H9 (cell line): ENCODE data around the gene SRPX2. TPM values are rescaled to one million over a fixed set of nuclear protein-coding genes. Genes with fewer than 3 reads are reported as not detected.

Experiments used
- DNase-seq: peaks from one replicate; pipeline ENCODE4 v3.0.0-alpha.2; 2017
- H2AFZ ChIP-seq: one replicate; pipeline ENCODE4 v1.6.1; 2013; ENCODE audit warnings: mild to moderate bottlenecking, low read length, control low read depth, moderate library complexity
- H2AK5ac ChIP-seq: 2 replicates; pipeline ENCODE4 v1.6.1; 2013; ENCODE audit warnings: low read length, control low read depth, mixed read lengths; ENCODE audit not compliant: insufficient read length
- H2BK120ac ChIP-seq: one replicate; pipeline ENCODE4 v1.6.1; 2013; ENCODE audit warnings: low read depth, mild to moderate bottlenecking, low read length, control low read depth, inconsistent platforms; ENCODE audit not compliant: poor library complexity, severe bottlenecking
- H2BK12ac ChIP-seq: 2 replicates; pipeline ENCODE4 v1.6.1; 2013; ENCODE audit warnings: low read length, control low read depth, mixed read lengths, low read depth; ENCODE audit not compliant: insufficient read length
- H2BK15ac ChIP-seq: 2 replicates; pipeline ENCODE4 v1.6.1; 2013; ENCODE audit warnings: low read depth, low read length, control low read depth
- H2BK20ac ChIP-seq: one replicate; pipeline ENCODE4 v1.6.1; 2013; ENCODE audit warnings: low read depth, mild to moderate bottlenecking, low read length, control low read depth, inconsistent platforms; ENCODE audit not compliant: poor library complexity, severe bottlenecking
- H2BK5ac ChIP-seq: 2 replicates; pipeline ENCODE4 v1.6.1; 2013; ENCODE audit warnings: low read length, control low read depth, mixed read lengths; ENCODE audit not compliant: insufficient read length
- H3K14ac ChIP-seq: 2 replicates; pipeline ENCODE4 v1.6.1; 2013; ENCODE audit warnings: low read length, control low read depth; ENCODE audit not compliant: insufficient read depth
- H3K18ac ChIP-seq: 2 replicates; pipeline ENCODE4 v1.6.1; 2013; ENCODE audit warnings: low read depth, mild to moderate bottlenecking, mixed read lengths, low read length, control low read depth; ENCODE audit not compliant: insufficient read length
- H3K23ac ChIP-seq: 2 replicates; pipeline ENCODE4 v1.6.1; 2013; ENCODE audit warnings: low read length, control low read depth, mixed read lengths, low read depth; ENCODE audit not compliant: insufficient read length
- H3K23me2 ChIP-seq: 2 replicates; pipeline ENCODE4 v1.6.1; 2013; ENCODE audit warnings: low read depth, mild to moderate bottlenecking, mixed read lengths, low read length, control low read depth; ENCODE audit not compliant: insufficient read length, poor library complexity, severe bottlenecking
- H3K27ac ChIP-seq: 2 replicates; pipeline ENCODE4 v1.5.1; 2013; ENCODE audit warnings: low read length, control low read depth, mixed read lengths, low read depth; ENCODE audit not compliant: insufficient read length
- H3K27me3 ChIP-seq: 2 replicates; pipeline ENCODE4 v1.6.1; 2013; ENCODE audit warnings: low read length, control low read depth, inconsistent platforms; ENCODE audit not compliant: insufficient read depth
- H3K4ac ChIP-seq: 2 replicates; pipeline ENCODE4 v1.6.1; 2013; ENCODE audit warnings: low read depth, mild to moderate bottlenecking, control low read depth, inconsistent platforms, low read length, moderate library complexity
- H3K4me1 ChIP-seq: 2 replicates; pipeline ENCODE4 v1.6.1; 2013; ENCODE audit warnings: low read length, control low read depth, inconsistent platforms; ENCODE audit not compliant: insufficient read depth
- H3K4me2 ChIP-seq: 2 replicates; pipeline ENCODE4 v1.6.1; 2013; ENCODE audit warnings: low read length, control low read depth, mixed read lengths; ENCODE audit not compliant: insufficient read length, insufficient read depth
- H3K56ac ChIP-seq: 2 replicates; pipeline ENCODE4 v1.6.1; 2013; ENCODE audit warnings: low read depth, mild to moderate bottlenecking, mixed read lengths, low read length, control low read depth; ENCODE audit not compliant: insufficient read length
- H3K79me1 ChIP-seq: 2 replicates; pipeline ENCODE4 v1.6.1; 2013; ENCODE audit warnings: low read depth, mild to moderate bottlenecking, moderate library complexity, low read length, control low read depth, inconsistent platforms; ENCODE audit not compliant: insufficient read depth, poor library complexity, severe bottlenecking
- H3K79me2 ChIP-seq: 2 replicates; pipeline ENCODE4 v1.6.1; 2013; ENCODE audit warnings: low read length, control low read depth, inconsistent platforms; ENCODE audit not compliant: insufficient read depth
- H3K9ac ChIP-seq: 2 replicates; pipeline ENCODE4 v1.6.1; 2013; ENCODE audit warnings: low read length, control low read depth, mixed read lengths; ENCODE audit not compliant: insufficient read length; ENCODE audit errors: extremely low read depth
- H3K9me3 ChIP-seq: one replicate; pipeline ENCODE4 v1.6.1; 2013; ENCODE audit warnings: low read depth, low read length, inconsistent platforms; ENCODE audit not compliant: control insufficient read depth
- H3T11ph ChIP-seq: one replicate; pipeline ENCODE4 v1.6.1; 2013; ENCODE audit warnings: mild to moderate bottlenecking, low read length, control low read depth, inconsistent platforms
- H4K20me1 ChIP-seq: one replicate; pipeline ENCODE4 v1.6.1; 2013; ENCODE audit not compliant: control insufficient read depth, insufficient read length, insufficient read depth
- H4K5ac ChIP-seq: 2 replicates; pipeline ENCODE4 v1.6.1; 2013; ENCODE audit warnings: low read depth, mild to moderate bottlenecking, mixed read lengths, low read length, control low read depth; ENCODE audit not compliant: insufficient read length
- H4K8ac ChIP-seq: replicated peaks from 2 replicates; pipeline ENCODE4 v1.6.1; 2013; ENCODE audit warnings: low read length, control low read depth, mixed read lengths, low read depth; ENCODE audit not compliant: insufficient read length
- H4K91ac ChIP-seq: 2 replicates; pipeline ENCODE4 v1.6.1; 2013; ENCODE audit warnings: low read depth, mild to moderate bottlenecking, moderate library complexity, mixed read lengths, low read length, control low read depth; ENCODE audit not compliant: insufficient read length
- H3K27ac Mint-ChIP-seq, 3 experiments: 2 replicates in 2 of 3; 3 replicates in 1 of 3; pipeline ENCODE4 v1.8.0; 2020 to 2021; ENCODE audit warnings: mixed read lengths in 3 of 3, mild to moderate bottlenecking in 1 of 3, moderate library complexity in 1 of 3
- H3K27me3 Mint-ChIP-seq: 2 replicates; pipeline ENCODE4 v1.8.0; 2021; ENCODE audit warnings: low read depth, mild to moderate bottlenecking, moderate library complexity, mixed read lengths
- H3K36me3 Mint-ChIP-seq, 3 experiments: 2 replicates in 2 of 3; 3 replicates in 1 of 3; pipeline ENCODE4 v1.8.0; 2020 to 2021; ENCODE audit warnings: low read depth in 3 of 3, mixed read lengths in 3 of 3; ENCODE audit not compliant: insufficient read depth in 1 of 3
- H3K4me1 Mint-ChIP-seq, 2 experiments: 2 replicates each; pipeline ENCODE4 v1.8.0; 2020; ENCODE audit warnings: mixed read lengths in 2 of 2
- H3K4me3 Mint-ChIP-seq, 2 experiments: 2 replicates in 1 of 2; 3 replicates in 1 of 2; pipeline ENCODE4 v1.8.0; 2020 to 2021; ENCODE audit warnings: mild to moderate bottlenecking in 2 of 2, mixed read lengths in 2 of 2, moderate library complexity in 1 of 2
- H3K9me3 Mint-ChIP-seq, 2 experiments: 2 replicates in 1 of 2; 3 replicates in 1 of 2; pipeline ENCODE4 v1.8.0; 2020; ENCODE audit warnings: mild to moderate bottlenecking in 2 of 2, mixed read lengths in 2 of 2, moderate library complexity in 1 of 2
- WGBS: extraction: QIAGEN DNeasy Blood & Tissue Kit; methylation state at CpG from one replicate; pipeline ENCODE4 v1.1.7; 2013; ENCODE audit warnings: missing lambda C conversion rate, low lambda C conversion rate, mixed read lengths; ENCODE audit not compliant: insufficient read length; ENCODE audit errors: extremely low coverage; 5-methylcytosine and 5-hydroxymethylcytosine counted together
- total RNA-seq: library from RNA; stranded (reverse); gene quantifications from 2 replicates; pipeline ENCODE4 v1.2.1, GENCODE V29; 2021
- TF ChIP-seq, protein P1 (sequence below): fragments of 200-600 bp; sonication (generic); conservative IDR thresholded peaks from 3 replicates; pipeline ENCODE4 v1.8.0; 2021; ENCODE audit warnings: antibody characterized with exemption, mild to moderate bottlenecking

The SRPX2 gene
- total RNA-seq, 1 experiment from 2014 or later, result not detected

DNA sequence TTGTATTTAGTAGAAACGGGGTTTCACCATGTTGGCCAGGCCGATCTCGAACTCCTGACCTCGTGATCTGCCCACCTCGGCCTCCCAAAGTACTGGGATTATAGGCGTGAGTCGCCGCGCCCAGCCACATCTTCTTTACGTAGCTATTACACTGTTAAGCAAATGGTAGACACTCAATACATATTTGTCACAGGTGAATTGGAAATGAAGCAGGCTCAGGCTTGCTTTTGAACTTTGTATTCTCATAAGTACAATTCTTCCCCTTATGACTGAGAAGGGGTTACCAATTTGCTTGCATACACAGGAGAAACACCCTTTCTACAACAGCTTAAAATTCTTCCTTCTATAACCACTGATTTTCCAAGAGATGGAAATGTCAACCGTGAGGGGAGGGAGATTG, 787 bp upstream of the SRPX2 start:
- Mint-ChIP-seq H3K9me3 (peaks cover 3 to 69% of the 10 kb centered on the region in 2 experiments; a peak in 4 of 5 replicates), H3K36me3 (peaks cover 0 to 2% (median 0%) of the 10 kb centered on the region in 3 experiments; a peak in 4 of 7 replicates), H3K27ac (no peak overlapping the region), H3K4me3 (no peak overlapping the region), H3K27me3 (peaks cover 6% of the 10 kb centered on the region), H3K4me1 (peaks cover 6 to 15% of the 10 kb centered on the region in 2 experiments)
- no CpG with 5 or more reads among the region's 11 CpGs for WGBS
- Histone ChIP-seq H3K79me1 (no peaks in the 10 kb centered on the region), H3K23me2 (no peaks in the 10 kb centered on the region), H4K20me1 (no peaks in the 10 kb centered on the region), H2BK5ac (no peak overlapping the region), H2BK15ac (no peak overlapping the region), H3K9ac (no peak overlapping the region), H4K91ac (no peak overlapping the region), H3K18ac (no peak overlapping the region), H3K4ac (no peak overlapping the region), H4K8ac (no peak overlapping the region), H4K5ac (no peak overlapping the region), H2AK5ac (no peak overlapping the region), H3K4me2 (no peak overlapping the region), H3K14ac (no peak overlapping the region), H3K27ac (no peak overlapping the region), H2BK12ac (no peak overlapping the region), H3K56ac (no peak overlapping the region), H3K23ac (no peak overlapping the region), H3T11ph (no peak overlapping the region), H3K27me3 (no peaks in the 10 kb centered on the region), H3K79me2 (no peaks in the 10 kb centered on the region), H3K9me3 (peaks cover 4% of the 10 kb centered on the region), H2AFZ (no peak overlapping the region), H2BK120ac (no peak overlapping the region), H2BK20ac (no peak overlapping the region), H3K4me1 (peaks cover 3% of the 10 kb centered on the region; the same call in 1 of the 2 replicates)
- TF ChIP-seq, protein P1, sequence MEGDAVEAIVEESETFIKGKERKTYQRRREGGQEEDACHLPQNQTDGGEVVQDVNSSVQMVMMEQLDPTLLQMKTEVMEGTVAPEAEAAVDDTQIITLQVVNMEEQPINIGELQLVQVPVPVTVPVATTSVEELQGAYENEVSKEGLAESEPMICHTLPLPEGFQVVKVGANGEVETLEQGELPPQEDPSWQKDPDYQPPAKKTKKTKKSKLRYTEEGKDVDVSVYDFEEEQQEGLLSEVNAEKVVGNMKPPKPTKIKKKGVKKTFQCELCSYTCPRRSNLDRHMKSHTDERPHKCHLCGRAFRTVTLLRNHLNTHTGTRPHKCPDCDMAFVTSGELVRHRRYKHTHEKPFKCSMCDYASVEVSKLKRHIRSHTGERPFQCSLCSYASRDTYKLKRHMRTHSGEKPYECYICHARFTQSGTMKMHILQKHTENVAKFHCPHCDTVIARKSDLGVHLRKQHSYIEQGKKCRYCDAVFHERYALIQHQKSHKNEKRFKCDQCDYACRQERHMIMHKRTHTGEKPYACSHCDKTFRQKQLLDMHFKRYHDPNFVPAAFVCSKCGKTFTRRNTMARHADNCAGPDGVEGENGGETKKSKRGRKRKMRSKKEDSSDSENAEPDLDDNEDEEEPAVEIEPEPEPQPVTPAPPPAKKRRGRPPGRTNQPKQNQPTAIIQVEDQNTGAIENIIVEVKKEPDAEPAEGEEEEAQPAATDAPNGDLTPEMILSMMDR, result no peak
- no peak for DNase-seq
